Gastrocnemius medialis (tissue), 4 donors: ENCODE data around the gene RAB13. TPM values are rescaled to one million over a fixed set of nuclear protein-coding genes. Genes with fewer than 3 reads are reported as not detected.
"Not testable (repeated sequence)": the region's sequence is repeated elsewhere in the genome, so short reads cannot be mapped to it uniquely, and the experiment has no call there.

Experiments
- ATAC-seq, 2 donors: fragments of 150-250 bp; one replicate each; pipeline ENCODE4 v1.9.1; 2016
- DNase-seq, 2 donors: peaks; one replicate each; pipeline ENCODE4 v3.0.0-alpha.2; 2019
- H3K27ac ChIP-seq, 4 donors: fragments of 200-600 bp; sonication (generic); 1 replicate in 1 of 4; 2 replicates in 3 of 4; pipeline ENCODE4 v1.5.1; 2016 to 2018; ENCODE audit warnings: mild to moderate bottlenecking in 2 of 4, moderate library complexity in 1 of 4
- H3K27me3 ChIP-seq, 3 donors: fragments of 200-600 bp; sonication (generic) in 2 of 3; 1 replicate in 1 of 3; 2 replicates in 2 of 3; pipeline versions ENCODE4 v1.5.1 to v1.6.0; 2016 to 2019; ENCODE audit warnings: mild to moderate bottlenecking in 1 of 3, moderate library complexity in 1 of 3
- H3K36me3 ChIP-seq, 2 donors: fragments of 200-600 bp; sonication (generic) in 1 of 2; one replicate each; pipeline ENCODE4 v1.5.1; 2017 to 2018
- H3K4me1 ChIP-seq, 2 donors: fragments of 200-600 bp; sonication (generic) in 1 of 2; one replicate each; pipeline ENCODE4 v1.5.1; 2016 to 2017; ENCODE audit warnings: mild to moderate bottlenecking in 2 of 2
- H3K4me3 ChIP-seq, 4 donors: fragments of 200-600 bp; sonication (generic) in 3 of 4; 1 replicate in 1 of 4; 2 replicates in 3 of 4; pipeline ENCODE4 v1.5.1; 2016 to 2019; ENCODE audit warnings: mild to moderate bottlenecking in 2 of 4
- H3K9me3 ChIP-seq, 3 donors: fragments of 200-600 bp; sonication (generic) in 2 of 3; 1 replicate in 1 of 3; 2 replicates in 2 of 3; pipeline ENCODE4 v1.5.1; 2016 to 2019
- POLR2A ChIP-seq, 2 donors: fragments of 450-650 bp; IDR thresholded peaks; one replicate each; pipeline ENCODE4 v1.6.1; 2017; ENCODE audit warnings: antibody characterized with exemption in 2 of 2, mild to moderate bottlenecking in 2 of 2, moderate library complexity in 2 of 2
- in situ Hi-C, 4 donors: fragments of 200-750 bp; cut with MboI; loops; one replicate each; pipeline versions ENCODE4 v1.15.0 to v1.8.0; 2017; ENCODE audit warnings: low sequenced_read_pairs in 4 of 4
- intact Hi-C: fragments of 100-400 bp; cut with DNase I; formaldehyde crosslinking; loops from one replicate; pipeline ENCODE4 v1.15.1; 2023; ENCODE audit warnings: low total_unique reads
- total RNA-seq, 4 donors: library from RNA; depleted of rRNA; stranded (reverse); fragments of >200 nt; gene quantifications; one replicate each; pipeline versions ENCODE4 v1.1.0 to v1.2.3, GENCODE V29; 2016
- TF ChIP-seq, protein P1 (sequence below), 5 experiments: fragments of 450-650 bp in 3 of 5; fragments of 200-600 bp in 2 of 5; sonication (generic) in 2 of 5; IDR thresholded peaks in 4 of 5; conservative IDR thresholded peaks in 1 of 5; 1 replicate in 4 of 5; 2 replicates in 1 of 5; pipeline ENCODE4 v1.5.1; 2016 to 2019; ENCODE audit warnings: antibody characterized with exemption in 5 of 5, mild to moderate bottlenecking in 3 of 5, moderate library complexity in 3 of 5

Gene RAB13
- total RNA-seq, 4 donors from 2014 or later = 6.4 to 12.3 (median 9.1) TPM

- intact Hi-C loops = no loop called here
- no peaks in the 10 kb centered on the region for H3K9me3 ChIP-seq
Measured at GRCh38 chr1:154014154-154014907, 28.2 kb upstream of the RAB13 start.

GRCh38 chr1:154012543-154012942 lies 26.4 kb upstream of the RAB13 start:
- H3K27ac ChIP-seq, H3K27me3 ChIP-seq, ATAC-seq, H3K36me3 ChIP-seq, H3K4me1 ChIP-seq, H3K9me3 ChIP-seq, H3K4me3 ChIP-seq, DNase-seq, intact Hi-C loops: not testable (repeated sequence)
- in situ Hi-C loops = loop anchor here in 2 of 4 donors (25.0 kb wide), 2 partner anchors 300 to 650 kb away; partner anchors contain the start of genes AQP10 (in 1 of the 2) and S100A9 (in 1 of the 2)

More at GRCh38 chr1:154014154-154014907, 28.2 kb upstream of the RAB13 start:
- ATAC-seq (no peak), DNase-seq (no peak)
- TF ChIP-seq POLR2A (IDR thresholded peaks at IDR 0.05) = no peak
- TF ChIP-seq, protein P1, sequence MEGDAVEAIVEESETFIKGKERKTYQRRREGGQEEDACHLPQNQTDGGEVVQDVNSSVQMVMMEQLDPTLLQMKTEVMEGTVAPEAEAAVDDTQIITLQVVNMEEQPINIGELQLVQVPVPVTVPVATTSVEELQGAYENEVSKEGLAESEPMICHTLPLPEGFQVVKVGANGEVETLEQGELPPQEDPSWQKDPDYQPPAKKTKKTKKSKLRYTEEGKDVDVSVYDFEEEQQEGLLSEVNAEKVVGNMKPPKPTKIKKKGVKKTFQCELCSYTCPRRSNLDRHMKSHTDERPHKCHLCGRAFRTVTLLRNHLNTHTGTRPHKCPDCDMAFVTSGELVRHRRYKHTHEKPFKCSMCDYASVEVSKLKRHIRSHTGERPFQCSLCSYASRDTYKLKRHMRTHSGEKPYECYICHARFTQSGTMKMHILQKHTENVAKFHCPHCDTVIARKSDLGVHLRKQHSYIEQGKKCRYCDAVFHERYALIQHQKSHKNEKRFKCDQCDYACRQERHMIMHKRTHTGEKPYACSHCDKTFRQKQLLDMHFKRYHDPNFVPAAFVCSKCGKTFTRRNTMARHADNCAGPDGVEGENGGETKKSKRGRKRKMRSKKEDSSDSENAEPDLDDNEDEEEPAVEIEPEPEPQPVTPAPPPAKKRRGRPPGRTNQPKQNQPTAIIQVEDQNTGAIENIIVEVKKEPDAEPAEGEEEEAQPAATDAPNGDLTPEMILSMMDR (IDR thresholded peaks at IDR 0.05 in 4 of 5, conservative IDR thresholded peaks at IDR 0.05 in 1 of 5) = no peak
- in situ Hi-C loops = loop anchor here in 2 of 4 donors (25.0 kb wide), 2 partner anchors 298 to 652 kb away; partner anchors contain the start of genes AQP10 (in 1 of the 2) and S100A9 (in 1 of the 2)
- no peaks in the 10 kb centered on the region for H3K36me3 ChIP-seq
- no peaks in the 10 kb centered on the region for H3K4me1 ChIP-seq
- H3K27ac ChIP-seq = no peak overlapping the region
- no peak overlapping the region for H3K4me3 ChIP-seq
- no peaks in the 10 kb centered on the region for H3K27me3 ChIP-seq

- no peak overlapping the region for H3K27ac ChIP-seq
- no peak overlapping the region for H3K4me3 ChIP-seq
- H3K9me3 ChIP-seq = no peaks in the 10 kb centered on the region
- no peaks in the 10 kb centered on the region for H3K36me3 ChIP-seq
- DNase-seq (no peak), ATAC-seq (no peak)
- in situ Hi-C loops = loop anchor here in 2 of 4 donors (25.0 kb wide), 2 partner anchors 300 to 650 kb away; partner anchors contain the start of genes AQP10 (in 1 of the 2) and S100A9 (in 1 of the 2)
- intact Hi-C loops = no loop called here
- TF ChIP-seq, protein P1 (IDR thresholded peaks at IDR 0.05 in 4 of 5, conservative IDR thresholded peaks at IDR 0.05 in 1 of 5) = no peak
- TF ChIP-seq POLR2A (IDR thresholded peaks at IDR 0.05) = no peak
- no peaks in the 10 kb centered on the region for H3K27me3 ChIP-seq
- no peaks in the 10 kb centered on the region for H3K4me1 ChIP-seq
Measured at GRCh38 chr1:154012129-154012528, 26.0 kb upstream of the RAB13 start.

GRCh38 chr1:154006136-154006535 lies 20.0 kb upstream of the RAB13 start:
- in situ Hi-C loops (loop anchor here in 2 of 4 donors (25.0 kb wide), 2 partner anchors 306 to 644 kb away; partner anchors contain the start of genes AQP10 (in 1 of the 2) and S100A9 (in 1 of the 2)), intact Hi-C loops (no loop called here)
- Histone ChIP-seq H3K4me3 (no peak overlapping the region), H3K36me3 (no peaks in the 10 kb centered on the region), H3K27me3 (no peaks in the 10 kb centered on the region), H3K9me3 (no peaks in the 10 kb centered on the region), H3K4me1 (no peaks in the 10 kb centered on the region), H3K27ac (no peak overlapping the region)
- DNase-seq (no peak), ATAC-seq (no peak)
- TF ChIP-seq, protein P1 (IDR thresholded peaks at IDR 0.05 in 4 of 5, conservative IDR thresholded peaks at IDR 0.05 in 1 of 5) = no peak
- TF ChIP-seq POLR2A (IDR thresholded peaks at IDR 0.05) = no peak

DNA sequence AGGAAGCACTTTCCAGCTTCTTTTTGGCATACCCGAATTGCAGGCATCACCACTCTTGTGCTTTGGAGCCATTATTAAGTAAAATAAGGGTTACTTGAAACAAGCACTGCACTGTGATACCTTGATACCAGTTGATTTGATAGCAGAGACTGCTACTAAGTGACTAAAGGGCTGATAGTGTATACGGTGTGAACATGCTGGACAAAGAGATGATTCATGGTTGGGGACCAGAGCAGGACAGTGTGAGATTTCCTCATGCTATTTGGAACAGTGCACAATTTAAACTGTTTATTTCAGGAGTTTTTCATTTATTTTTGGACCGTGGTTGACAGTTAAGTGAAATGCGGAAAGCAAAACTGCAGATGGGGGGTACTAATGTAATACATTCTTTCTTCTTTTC lies 14.3 kb upstream of the RAB13 start:
- Histone ChIP-seq H3K9me3 (no peaks in the 10 kb centered on the region), H3K4me1 (no peaks in the 10 kb centered on the region), H3K27ac (no peak overlapping the region), H3K27me3 (no peaks in the 10 kb centered on the region), H3K36me3 (no peaks in the 10 kb centered on the region), H3K4me3 (no peak overlapping the region)
- ATAC-seq (no peak), DNase-seq (no peak)
- intact Hi-C loops (no loop called here), in situ Hi-C loops (loop anchor here in 2 of 4 donors (25.0 kb wide), 2 partner anchors 312 to 638 kb away; partner anchors contain the start of genes AQP10 (in 1 of the 2) and S100A9 (in 1 of the 2))
- TF ChIP-seq, protein P1 (IDR thresholded peaks at IDR 0.05 in 4 of 5, conservative IDR thresholded peaks at IDR 0.05 in 1 of 5) = no peak
- TF ChIP-seq POLR2A (IDR thresholded peaks at IDR 0.05) = no peak

- H3K9me3 ChIP-seq, ATAC-seq, H3K4me3 ChIP-seq, H3K27me3 ChIP-seq, DNase-seq, H3K27ac ChIP-seq: not testable (repeated sequence)
- H3K36me3 ChIP-seq = peaks cover 0 to 27% of the 10 kb centered on the region in 2 donors
- H3K4me1 ChIP-seq = peaks cover 11 to 19% of the 10 kb centered on the region in 2 donors
- in situ Hi-C loops (loop anchor here (10.0 to 25.0 kb wide), 5 partner anchors 278 to 485 kb away; partner anchors contain the start of genes ILF2 (in 2 of the 4), SNAPIN (in 2 of the 4), HAX1 (in 1 of the 4) and NPR1 (in 1 of the 4)), intact Hi-C loops (loop anchor here (10.0 kb wide), 1 partner anchor 188 kb away; no protein-coding TSS in a partner anchor)
Measured at GRCh38 chr1:153996882-153997281, 10.7 kb upstream of the RAB13 start.
